ENCODE measurements around the gene ZC3H7A.

ZC3H7A gene

DNA sequence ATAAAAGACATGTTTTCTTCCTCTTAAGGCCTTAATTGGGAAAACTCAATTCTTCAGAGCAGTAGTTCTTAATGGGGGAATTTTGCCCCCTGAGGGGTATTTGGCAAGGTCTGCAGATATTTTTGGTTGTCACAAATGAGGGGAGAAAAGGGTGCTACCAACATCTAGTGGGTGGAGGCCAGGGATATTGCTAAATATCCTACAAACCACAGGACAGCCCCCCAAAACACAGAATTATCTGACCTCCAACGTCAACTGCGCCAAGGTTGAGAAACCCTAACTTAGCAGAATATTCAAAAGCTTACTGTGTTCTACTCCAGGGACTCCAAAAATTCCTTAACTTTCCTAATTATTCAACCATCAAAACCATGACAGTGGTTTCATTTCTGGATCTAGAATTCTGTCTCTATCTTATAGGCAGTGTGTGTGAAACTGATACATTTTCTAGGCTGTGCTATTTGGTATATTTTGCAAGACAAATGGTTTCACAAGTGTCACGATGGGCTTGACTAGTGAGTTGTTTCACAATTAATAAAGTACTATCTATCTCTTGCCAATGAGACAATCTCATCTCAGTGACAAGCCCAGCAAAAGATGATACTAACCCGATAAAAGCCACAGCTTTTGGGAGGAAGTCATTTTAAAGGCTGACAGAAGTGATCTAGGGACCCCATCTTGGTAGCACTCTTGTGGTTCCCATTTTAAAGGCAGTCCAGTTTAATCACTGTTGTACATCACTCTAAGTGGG, 69.1 kb downstream of the ZC3H7A start:
- H3K4me3 ChIP-seq (replicated peaks; ENCODE audit: low read depth, low read length) = no peak overlapping the region
- no peak for DNase-seq (ENCODE audit: extremely low read depth, low read depth)
- TF ChIP-seq, protein P1, sequence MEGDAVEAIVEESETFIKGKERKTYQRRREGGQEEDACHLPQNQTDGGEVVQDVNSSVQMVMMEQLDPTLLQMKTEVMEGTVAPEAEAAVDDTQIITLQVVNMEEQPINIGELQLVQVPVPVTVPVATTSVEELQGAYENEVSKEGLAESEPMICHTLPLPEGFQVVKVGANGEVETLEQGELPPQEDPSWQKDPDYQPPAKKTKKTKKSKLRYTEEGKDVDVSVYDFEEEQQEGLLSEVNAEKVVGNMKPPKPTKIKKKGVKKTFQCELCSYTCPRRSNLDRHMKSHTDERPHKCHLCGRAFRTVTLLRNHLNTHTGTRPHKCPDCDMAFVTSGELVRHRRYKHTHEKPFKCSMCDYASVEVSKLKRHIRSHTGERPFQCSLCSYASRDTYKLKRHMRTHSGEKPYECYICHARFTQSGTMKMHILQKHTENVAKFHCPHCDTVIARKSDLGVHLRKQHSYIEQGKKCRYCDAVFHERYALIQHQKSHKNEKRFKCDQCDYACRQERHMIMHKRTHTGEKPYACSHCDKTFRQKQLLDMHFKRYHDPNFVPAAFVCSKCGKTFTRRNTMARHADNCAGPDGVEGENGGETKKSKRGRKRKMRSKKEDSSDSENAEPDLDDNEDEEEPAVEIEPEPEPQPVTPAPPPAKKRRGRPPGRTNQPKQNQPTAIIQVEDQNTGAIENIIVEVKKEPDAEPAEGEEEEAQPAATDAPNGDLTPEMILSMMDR (IDR thresholded peaks at IDR 0.05; ENCODE audit: low read depth, low read length, missing control alignments) = no peak

DNA sequence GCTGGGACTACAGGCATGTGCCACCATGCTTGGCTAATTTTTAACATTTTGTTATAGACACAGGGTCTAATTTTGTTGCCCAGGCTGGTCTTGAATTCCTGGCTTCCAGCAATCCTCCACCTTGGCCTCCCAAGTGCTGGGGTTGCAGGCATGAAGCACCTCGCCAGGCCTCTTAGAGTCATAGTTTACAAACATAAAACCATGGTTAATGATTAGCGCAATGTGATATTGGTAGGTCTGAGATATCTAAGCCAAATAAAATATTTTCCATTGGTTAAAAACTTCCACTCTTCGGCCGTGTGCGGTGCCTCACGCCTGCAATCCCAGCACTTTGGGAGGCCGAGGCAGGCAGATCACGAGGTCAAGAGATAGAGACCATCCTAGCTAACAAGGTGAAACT, 71.0 kb downstream of the ZC3H7A start:
- DNase-seq (ENCODE audit: extremely low read depth, low read depth) = no peak
- TF ChIP-seq, protein P1 (IDR thresholded peaks at IDR 0.05; ENCODE audit: low read depth, low read length, missing control alignments) = no peak
- no peak overlapping the region for H3K4me3 ChIP-seq (replicated peaks; ENCODE audit: low read depth, low read length)

DNA sequence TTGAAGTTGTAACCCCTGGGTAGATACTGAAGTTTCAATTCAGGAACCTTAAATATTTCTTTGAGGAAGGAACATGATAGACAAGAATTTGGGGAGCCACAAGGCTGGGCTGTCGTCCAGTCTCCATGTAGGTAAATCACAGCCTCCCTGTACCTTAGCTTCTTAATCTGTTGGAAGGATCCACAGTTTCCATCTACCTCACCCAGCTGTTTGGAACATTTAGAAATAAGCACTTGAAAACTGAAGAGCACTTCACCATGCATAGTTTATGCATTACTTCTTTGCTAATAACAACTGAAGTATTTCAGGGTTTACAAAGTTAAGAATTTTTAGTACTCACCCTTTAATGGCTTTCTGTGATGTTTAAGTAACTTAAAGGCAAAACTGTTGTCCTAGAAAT, 71.6 kb downstream of the ZC3H7A start:
- TF ChIP-seq, protein P1 (IDR thresholded peaks at IDR 0.05; ENCODE audit: low read depth, low read length, missing control alignments) = no peak
- no peak for DNase-seq (ENCODE audit: extremely low read depth, low read depth)
- no peak overlapping the region for H3K4me3 ChIP-seq (replicated peaks; ENCODE audit: low read depth, low read length)

DNA sequence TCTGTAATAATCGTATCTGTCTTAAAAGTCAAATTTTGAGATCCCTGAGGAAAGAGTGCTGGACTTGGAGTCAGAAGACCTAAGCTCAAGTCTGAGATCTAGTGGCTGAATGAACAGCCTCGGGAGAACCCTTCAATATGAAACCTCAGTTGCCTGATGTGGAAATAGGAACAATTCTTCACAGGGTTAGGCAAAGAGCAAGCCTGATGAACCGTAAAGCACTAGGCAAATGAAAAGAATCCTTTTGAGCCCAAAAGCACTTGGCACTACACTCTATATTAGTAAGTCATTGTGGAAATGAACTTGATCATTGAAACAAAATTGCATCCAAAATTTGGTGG, 74.6 kb downstream of the ZC3H7A start:
- H3K4me3 ChIP-seq (replicated peaks; ENCODE audit: low read depth, low read length) = no peak overlapping the region
- TF ChIP-seq, protein P1 (IDR thresholded peaks at IDR 0.05; ENCODE audit: low read depth, low read length, missing control alignments) = no peak
- DNase-seq (ENCODE audit: extremely low read depth, low read depth) = no peak

DNA sequence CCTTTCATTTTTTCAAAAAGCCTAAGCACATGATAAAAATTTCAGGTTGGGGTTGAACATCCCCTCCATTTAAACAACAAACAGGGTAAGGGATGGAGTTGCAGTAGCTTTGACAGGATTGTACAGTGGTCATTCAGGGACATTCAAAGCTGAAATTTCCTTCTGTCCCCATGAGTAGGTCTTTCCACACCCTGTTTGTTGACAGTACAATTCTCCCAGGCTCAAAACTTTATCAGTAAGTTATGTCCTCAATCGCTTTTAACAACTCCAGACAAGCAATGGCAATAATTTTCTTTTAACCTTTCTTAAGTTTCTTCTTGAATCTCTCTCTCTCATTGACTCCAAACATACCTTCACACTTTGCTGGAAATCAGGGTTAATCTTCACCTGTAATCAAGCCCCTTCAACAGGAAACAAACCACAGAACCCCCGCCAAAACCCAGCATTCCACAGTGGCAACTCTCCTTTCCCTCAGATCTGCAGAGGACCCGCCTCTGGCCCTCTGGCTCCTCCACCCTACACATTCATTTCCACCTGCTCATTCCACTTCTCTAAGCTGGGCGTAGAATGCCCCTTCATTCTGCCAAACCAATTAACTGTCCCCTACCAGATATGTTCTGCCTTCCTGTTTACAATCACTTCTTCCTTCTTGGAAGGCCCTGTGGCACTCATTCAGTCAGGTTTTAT, 75.1 kb downstream of the ZC3H7A start:
- H3K4me3 ChIP-seq (replicated peaks; ENCODE audit: low read depth, low read length) = no peak overlapping the region

DNA sequence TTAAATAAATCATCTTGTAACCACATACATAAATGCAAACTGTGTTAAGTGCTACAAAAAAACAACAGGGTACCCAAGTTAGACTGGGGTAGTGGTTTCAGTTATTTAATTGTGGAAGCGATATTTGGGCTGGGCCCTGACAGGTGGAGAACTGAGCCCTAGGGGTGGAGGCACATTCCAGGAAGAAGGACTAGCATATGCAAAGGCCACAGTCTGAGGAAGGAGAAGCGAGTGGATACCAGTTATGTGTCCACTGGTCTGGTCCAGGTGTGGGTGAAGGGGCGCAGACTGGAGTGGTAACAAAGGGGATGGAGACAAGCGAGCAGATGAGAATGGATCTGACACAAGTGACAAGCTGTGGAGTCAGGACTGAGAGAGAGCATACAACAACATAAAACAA, 77.3 kb downstream of the ZC3H7A start:
- TF ChIP-seq, protein P1 (IDR thresholded peaks at IDR 0.05; ENCODE audit: low read depth, low read length, missing control alignments) = no peak
- no peak overlapping the region for H3K4me3 ChIP-seq (replicated peaks; ENCODE audit: low read depth, low read length)

More for the DNA sequence above, 75.1 kb downstream of the ZC3H7A start:
- no peak for DNase-seq (ENCODE audit: extremely low read depth, low read depth)
- TF ChIP-seq, protein P1 (IDR thresholded peaks at IDR 0.05; ENCODE audit: low read depth, low read length, missing control alignments) = no peak

More for the DNA sequence above, 77.3 kb downstream of the ZC3H7A start:
- DNase-seq (ENCODE audit: extremely low read depth, low read depth) = no peak
